Measurements from ENCODE around the gene SCYL1. TPM values are rescaled to one million over a fixed set of nuclear protein-coding genes. Genes with fewer than 3 reads are reported as not detected.

SCYL1 gene
- total and polyA plus RNA-seq, 2 experiments from 2014 or later = 83.9 to 167 TPM

DNA sequence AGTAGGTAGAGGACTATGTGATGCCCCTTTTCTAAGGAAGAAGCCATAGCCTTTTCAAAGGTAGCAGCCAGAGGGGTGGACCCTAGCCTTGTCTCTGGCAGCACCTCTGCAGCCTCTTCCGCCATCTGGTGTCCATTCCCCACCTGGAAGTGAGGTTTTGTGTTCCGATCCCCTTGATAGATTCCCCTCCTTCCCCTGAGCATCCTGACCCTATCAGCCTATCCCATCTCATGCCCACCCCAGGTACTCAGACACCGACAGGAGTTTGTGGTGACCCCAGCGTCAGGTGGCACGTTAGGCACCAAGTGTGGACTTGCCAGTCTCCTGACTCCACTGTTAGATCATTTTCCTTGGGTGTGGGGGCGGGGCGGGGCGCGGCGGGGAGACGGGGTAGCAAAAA lies 47.1 kb downstream of the SCYL1 start:
- peaks cover 56% of the 10 kb centered on the region for H3K4me1 ChIP-seq (ENCODE audit: insufficient read depth)

GRCh38 chr11:65572356-65573051 lies 47.6 kb downstream of the SCYL1 start, which contains the start of gene FAM89B:
Gene FAM89B, plus strand, starts transcription at chr11:65572538. Its CDS starts 132 bp downstream, at chr11:65572670.
- Histone ChIP-seq H3K36me3 (replicated peaks; ENCODE audit: insufficient read depth, low read depth) (no peaks in the 10 kb centered on the region), H3K79me2 (peaks cover 49% of the 10 kb centered on the region), H3K9me2 (replicated peaks; ENCODE audit: insufficient read depth) (no peaks in the 10 kb centered on the region), H2AFZ (no peak within 1 kb of the TSS), H3K4me1 (ENCODE audit: insufficient read depth) (peaks cover 62% of the 10 kb centered on the region), H3K4me2 (peak within 1 kb of the TSS; percentile 98), H3K27ac (peak within 1 kb of the TSS; percentile 57), H3K4me3 (peak within 1 kb of the TSS; percentile 73), H3K27me3 (no peaks in the 10 kb centered on the region), H3K9me3 (ENCODE audit: low read depth) (no peaks in the 10 kb centered on the region), H4K20me1 (ENCODE audit: insufficient read depth, poor library complexity, severe bottlenecking) (peaks cover 19% of the 10 kb centered on the region)
- 1% methylated on average over 41 of the region's 86 CpGs for WGBS (ENCODE audit: low lambda C conversion rate, missing lambda C conversion rate)
- peak; percentile 93 for DNase-seq (ENCODE audit: low spot score)
- TF ChIP-seq, protein P1, sequence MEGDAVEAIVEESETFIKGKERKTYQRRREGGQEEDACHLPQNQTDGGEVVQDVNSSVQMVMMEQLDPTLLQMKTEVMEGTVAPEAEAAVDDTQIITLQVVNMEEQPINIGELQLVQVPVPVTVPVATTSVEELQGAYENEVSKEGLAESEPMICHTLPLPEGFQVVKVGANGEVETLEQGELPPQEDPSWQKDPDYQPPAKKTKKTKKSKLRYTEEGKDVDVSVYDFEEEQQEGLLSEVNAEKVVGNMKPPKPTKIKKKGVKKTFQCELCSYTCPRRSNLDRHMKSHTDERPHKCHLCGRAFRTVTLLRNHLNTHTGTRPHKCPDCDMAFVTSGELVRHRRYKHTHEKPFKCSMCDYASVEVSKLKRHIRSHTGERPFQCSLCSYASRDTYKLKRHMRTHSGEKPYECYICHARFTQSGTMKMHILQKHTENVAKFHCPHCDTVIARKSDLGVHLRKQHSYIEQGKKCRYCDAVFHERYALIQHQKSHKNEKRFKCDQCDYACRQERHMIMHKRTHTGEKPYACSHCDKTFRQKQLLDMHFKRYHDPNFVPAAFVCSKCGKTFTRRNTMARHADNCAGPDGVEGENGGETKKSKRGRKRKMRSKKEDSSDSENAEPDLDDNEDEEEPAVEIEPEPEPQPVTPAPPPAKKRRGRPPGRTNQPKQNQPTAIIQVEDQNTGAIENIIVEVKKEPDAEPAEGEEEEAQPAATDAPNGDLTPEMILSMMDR (IDR thresholded peaks at IDR 0.05; ENCODE audit: poor library complexity) = no peak
- no peak for TF ChIP-seq EZH2phosphoT487 (IDR thresholded peaks at IDR 0.05; ENCODE audit: low read depth, severe bottlenecking, unreplicated experiment)
- TF ChIP-seq EZH2 (IDR thresholded peaks at IDR 0.05; ENCODE audit: borderline replicate concordance) = no peak

More for the DNA sequence above, 47.1 kb downstream of the SCYL1 start:
- peak; percentile 70 for DNase-seq (ENCODE audit: low spot score)
- peak overlapping the region; percentile 32 for H3K4me3 ChIP-seq
- H3K27ac ChIP-seq = peak overlapping the region; percentile 57
- TF ChIP-seq EZH2 (IDR thresholded peaks at IDR 0.05; ENCODE audit: borderline replicate concordance) (no peak), EZH2phosphoT487 (IDR thresholded peaks at IDR 0.05; ENCODE audit: low read depth, severe bottlenecking, unreplicated experiment) (no peak)
- TF ChIP-seq, protein P1 (IDR thresholded peaks at IDR 0.05; ENCODE audit: poor library complexity) = peak; percentile 44
- H2AFZ ChIP-seq = no peak overlapping the region
- H4K20me1 ChIP-seq (ENCODE audit: insufficient read depth, poor library complexity, severe bottlenecking) = peaks cover 19% of the 10 kb centered on the region
- H3K27me3 ChIP-seq = no peaks in the 10 kb centered on the region
- no peaks in the 10 kb centered on the region for H3K36me3 ChIP-seq (replicated peaks; ENCODE audit: insufficient read depth, low read depth)
- 7% methylated on average over 10 of the region's 11 CpGs for WGBS (ENCODE audit: low lambda C conversion rate, missing lambda C conversion rate)
- H3K9me2 ChIP-seq (replicated peaks; ENCODE audit: insufficient read depth) = no peaks in the 10 kb centered on the region
- no peaks in the 10 kb centered on the region for H3K9me3 ChIP-seq (ENCODE audit: low read depth)
- H3K4me2 ChIP-seq = peak overlapping the region; percentile 98
- peaks cover 55% of the 10 kb centered on the region for H3K79me2 ChIP-seq

GRCh38 chr11:65573391-65574079 lies 48.7 kb downstream of the SCYL1 start:
- peak overlapping the region; percentile 98 for H3K4me2 ChIP-seq
- no peaks in the 10 kb centered on the region for H3K9me2 ChIP-seq (replicated peaks; ENCODE audit: insufficient read depth)
- no peaks in the 10 kb centered on the region for H3K27me3 ChIP-seq
- H3K36me3 ChIP-seq (replicated peaks; ENCODE audit: insufficient read depth, low read depth) = no peaks in the 10 kb centered on the region
- 72% methylated on average over 21 of the region's 22 CpGs for WGBS (ENCODE audit: low lambda C conversion rate, missing lambda C conversion rate)
- H3K79me2 ChIP-seq = peaks cover 39% of the 10 kb centered on the region
- H3K4me3 ChIP-seq = no peak overlapping the region
- no peak for TF ChIP-seq EZH2phosphoT487 (IDR thresholded peaks at IDR 0.05; ENCODE audit: low read depth, severe bottlenecking, unreplicated experiment)
- TF ChIP-seq EZH2 (IDR thresholded peaks at IDR 0.05; ENCODE audit: borderline replicate concordance) = no peak
- TF ChIP-seq, protein P1 (IDR thresholded peaks at IDR 0.05; ENCODE audit: poor library complexity) = no peak
- H2AFZ ChIP-seq = no peak overlapping the region
- DNase-seq (ENCODE audit: low spot score) = no peak
- peaks cover 19% of the 10 kb centered on the region for H4K20me1 ChIP-seq (ENCODE audit: insufficient read depth, poor library complexity, severe bottlenecking)
- H3K27ac ChIP-seq = peak overlapping the region; percentile 61
- H3K9me3 ChIP-seq (ENCODE audit: low read depth) = no peaks in the 10 kb centered on the region
- peaks cover 66% of the 10 kb centered on the region for H3K4me1 ChIP-seq (ENCODE audit: insufficient read depth)

All from hepatocyte (in vitro differentiated cells).